Measurements from ENCODE around the gene SIK3.

DNA sequence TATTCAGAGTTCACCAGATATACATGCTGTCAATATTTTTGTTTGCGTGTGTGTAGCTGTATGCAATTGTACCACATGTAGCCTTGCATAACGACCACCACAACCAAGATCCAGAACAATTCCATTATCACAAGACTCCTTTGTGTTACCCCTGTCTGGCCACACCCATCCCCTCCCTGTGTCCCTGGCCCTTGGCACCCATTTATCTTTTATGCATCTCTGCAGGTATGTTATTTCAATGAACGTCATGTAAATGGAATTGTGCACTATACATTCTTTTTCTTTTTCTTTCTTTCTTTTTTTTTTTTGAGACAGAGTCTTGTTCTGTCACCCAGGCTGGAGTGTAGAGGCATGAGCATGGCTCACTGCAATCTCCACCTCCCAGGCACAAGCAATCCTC lies 36.2 kb upstream of the SIK3 start:
- TF ChIP-seq, protein P1, sequence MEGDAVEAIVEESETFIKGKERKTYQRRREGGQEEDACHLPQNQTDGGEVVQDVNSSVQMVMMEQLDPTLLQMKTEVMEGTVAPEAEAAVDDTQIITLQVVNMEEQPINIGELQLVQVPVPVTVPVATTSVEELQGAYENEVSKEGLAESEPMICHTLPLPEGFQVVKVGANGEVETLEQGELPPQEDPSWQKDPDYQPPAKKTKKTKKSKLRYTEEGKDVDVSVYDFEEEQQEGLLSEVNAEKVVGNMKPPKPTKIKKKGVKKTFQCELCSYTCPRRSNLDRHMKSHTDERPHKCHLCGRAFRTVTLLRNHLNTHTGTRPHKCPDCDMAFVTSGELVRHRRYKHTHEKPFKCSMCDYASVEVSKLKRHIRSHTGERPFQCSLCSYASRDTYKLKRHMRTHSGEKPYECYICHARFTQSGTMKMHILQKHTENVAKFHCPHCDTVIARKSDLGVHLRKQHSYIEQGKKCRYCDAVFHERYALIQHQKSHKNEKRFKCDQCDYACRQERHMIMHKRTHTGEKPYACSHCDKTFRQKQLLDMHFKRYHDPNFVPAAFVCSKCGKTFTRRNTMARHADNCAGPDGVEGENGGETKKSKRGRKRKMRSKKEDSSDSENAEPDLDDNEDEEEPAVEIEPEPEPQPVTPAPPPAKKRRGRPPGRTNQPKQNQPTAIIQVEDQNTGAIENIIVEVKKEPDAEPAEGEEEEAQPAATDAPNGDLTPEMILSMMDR (conservative IDR thresholded peaks at IDR 0.05; ENCODE audit: low read depth in 2 of 2): no peak
- no peak for TF ChIP-seq CREB1 (CRISPR knock-in tag; IDR thresholded peaks at IDR 0.05; ENCODE audit: low read depth)
- TF ChIP-seq POLR2AphosphoS5 (IDR thresholded peaks at IDR 0.05; ENCODE audit: low read depth): no peak
- TF ChIP-seq EZH2 (IDR thresholded peaks at IDR 0.05; ENCODE audit: low read depth, unreplicated experiment): no peak
- TF ChIP-seq JUNB (IDR thresholded peaks at IDR 0.05; ENCODE audit: unreplicated experiment): no peak
- no peak for TF ChIP-seq NANOG (IDR thresholded peaks at IDR 0.05; ENCODE audit: borderline replicate concordance)
- no peak for TF ChIP-seq ZNF331 (CRISPR knock-in tag; IDR thresholded peaks at IDR 0.05; ENCODE audit: low read depth)
- no peak for TF ChIP-seq EZH2phosphoT487 (IDR thresholded peaks at IDR 0.05; ENCODE audit: unreplicated experiment)
- TF ChIP-seq, protein P2, sequence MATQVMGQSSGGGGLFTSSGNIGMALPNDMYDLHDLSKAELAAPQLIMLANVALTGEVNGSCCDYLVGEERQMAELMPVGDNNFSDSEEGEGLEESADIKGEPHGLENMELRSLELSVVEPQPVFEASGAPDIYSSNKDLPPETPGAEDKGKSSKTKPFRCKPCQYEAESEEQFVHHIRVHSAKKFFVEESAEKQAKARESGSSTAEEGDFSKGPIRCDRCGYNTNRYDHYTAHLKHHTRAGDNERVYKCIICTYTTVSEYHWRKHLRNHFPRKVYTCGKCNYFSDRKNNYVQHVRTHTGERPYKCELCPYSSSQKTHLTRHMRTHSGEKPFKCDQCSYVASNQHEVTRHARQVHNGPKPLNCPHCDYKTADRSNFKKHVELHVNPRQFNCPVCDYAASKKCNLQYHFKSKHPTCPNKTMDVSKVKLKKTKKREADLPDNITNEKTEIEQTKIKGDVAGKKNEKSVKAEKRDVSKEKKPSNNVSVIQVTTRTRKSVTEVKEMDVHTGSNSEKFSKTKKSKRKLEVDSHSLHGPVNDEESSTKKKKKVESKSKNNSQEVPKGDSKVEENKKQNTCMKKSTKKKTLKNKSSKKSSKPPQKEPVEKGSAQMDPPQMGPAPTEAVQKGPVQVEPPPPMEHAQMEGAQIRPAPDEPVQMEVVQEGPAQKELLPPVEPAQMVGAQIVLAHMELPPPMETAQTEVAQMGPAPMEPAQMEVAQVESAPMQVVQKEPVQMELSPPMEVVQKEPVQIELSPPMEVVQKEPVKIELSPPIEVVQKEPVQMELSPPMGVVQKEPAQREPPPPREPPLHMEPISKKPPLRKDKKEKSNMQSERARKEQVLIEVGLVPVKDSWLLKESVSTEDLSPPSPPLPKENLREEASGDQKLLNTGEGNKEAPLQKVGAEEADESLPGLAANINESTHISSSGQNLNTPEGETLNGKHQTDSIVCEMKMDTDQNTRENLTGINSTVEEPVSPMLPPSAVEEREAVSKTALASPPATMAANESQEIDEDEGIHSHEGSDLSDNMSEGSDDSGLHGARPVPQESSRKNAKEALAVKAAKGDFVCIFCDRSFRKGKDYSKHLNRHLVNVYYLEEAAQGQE (IDR thresholded peaks at IDR 0.05; ENCODE audit: unreplicated experiment): no peak
- TF ChIP-seq, protein P3, sequence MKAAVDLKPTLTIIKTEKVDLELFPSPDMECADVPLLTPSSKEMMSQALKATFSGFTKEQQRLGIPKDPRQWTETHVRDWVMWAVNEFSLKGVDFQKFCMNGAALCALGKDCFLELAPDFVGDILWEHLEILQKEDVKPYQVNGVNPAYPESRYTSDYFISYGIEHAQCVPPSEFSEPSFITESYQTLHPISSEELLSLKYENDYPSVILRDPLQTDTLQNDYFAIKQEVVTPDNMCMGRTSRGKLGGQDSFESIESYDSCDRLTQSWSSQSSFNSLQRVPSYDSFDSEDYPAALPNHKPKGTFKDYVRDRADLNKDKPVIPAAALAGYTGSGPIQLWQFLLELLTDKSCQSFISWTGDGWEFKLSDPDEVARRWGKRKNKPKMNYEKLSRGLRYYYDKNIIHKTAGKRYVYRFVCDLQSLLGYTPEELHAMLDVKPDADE (IDR thresholded peaks at IDR 0.05): no peak
- no peak for TF ChIP-seq STAT1 (IDR thresholded peaks at IDR 0.05; ENCODE audit: unreplicated experiment)

All from GM23338 (cell line).